HepG2 (cell line): ENCODE results near the gene TACO1. TPM values are rescaled to one million over a fixed set of nuclear protein-coding genes. Genes with fewer than 3 reads are reported as not detected.
A peak's percentile ranks its signal among the peaks of the same experiment; 100 is the strongest.

Source experiments
- CEBPB ChIP-seq: IDR thresholded peaks from 2 replicates; pipeline ENCODE4 v1.6.1; 2011; ENCODE audit warnings: low read depth, low read length, improper control_type of control experiment, borderline replicate concordance
- DMTF1 ChIP-seq: sonication (generic); formaldehyde crosslinking; IDR thresholded peaks from 2 replicates; pipeline ENCODE4 v1.4.0; 2020; ENCODE audit warnings: mild to moderate bottlenecking, missing genetic modification reagents
- HOXA9 ChIP-seq: sonication (generic); formaldehyde crosslinking; IDR thresholded peaks from 2 replicates; pipeline ENCODE4 v1.8.1; 2022; ENCODE audit warnings: missing genetic modification reagents, mild to moderate bottlenecking, moderate library complexity, borderline replicate concordance
- KLF12 ChIP-seq: sonication (generic); formaldehyde crosslinking; IDR thresholded peaks from 2 replicates; pipeline ENCODE4 v1.4.0; 2020; ENCODE audit warnings: missing genetic modification reagents, borderline replicate concordance
- PLSCR1 ChIP-seq: sonication (generic); formaldehyde crosslinking; IDR thresholded peaks from 2 replicates; pipeline ENCODE4 v1.5.0; 2020; ENCODE audit warnings: missing genetic modification reagents, mild to moderate bottlenecking, borderline replicate concordance
- PTBP1 ChIP-seq: fragments of 200-400 bp; formaldehyde crosslinking; IDR thresholded peaks from 2 replicates; pipeline ENCODE4 v1.6.1; 2018; ENCODE audit warnings: low read length, low read depth; ENCODE audit not compliant: poor library complexity, severe bottlenecking
- SKIL ChIP-seq: sonication (generic); formaldehyde crosslinking; IDR thresholded peaks from 2 replicates; pipeline ENCODE4 v1.8.0; 2022; ENCODE audit warnings: missing genetic modification reagents, mild to moderate bottlenecking, moderate library complexity, borderline replicate concordance
- TCF12 ChIP-seq, 2 experiments: fragments of 450-650 bp in 1 of 2; sonication (generic) in 1 of 2; formaldehyde crosslinking in 1 of 2; IDR thresholded peaks; 2 replicates each; pipeline versions ENCODE4 v1.6.1 to v1.8.0; 2017 to 2022; ENCODE audit warnings: antibody characterized with exemption in 1 of 2, mild to moderate bottlenecking in 1 of 2, missing genetic modification reagents in 1 of 2, moderate library complexity in 1 of 2
- TCF7L2 ChIP-seq: IDR thresholded peaks from 2 replicates; pipeline ENCODE4 v1.6.1; 2011; ENCODE audit warnings: mild to moderate bottlenecking, low read depth, low read length, moderate library complexity
- TOE1 ChIP-seq: sonication (generic); formaldehyde crosslinking; IDR thresholded peaks from 2 replicates; pipeline ENCODE4 v1.4.0; 2020; ENCODE audit warnings: mild to moderate bottlenecking, missing genetic modification reagents
- ZGPAT ChIP-seq: IDR thresholded peaks from 2 replicates; pipeline ENCODE4 v1.6.1; 2016; ENCODE audit warnings: mild to moderate bottlenecking
- ZNF20 ChIP-seq: sonication (generic); formaldehyde crosslinking; IDR thresholded peaks from 2 replicates; pipeline ENCODE4 v1.4.0; 2020; ENCODE audit warnings: mild to moderate bottlenecking, moderate library complexity, missing genetic modification reagents
- ZNF512 ChIP-seq: sonication (generic); formaldehyde crosslinking; IDR thresholded peaks from 2 replicates; pipeline ENCODE4 v1.4.0; 2020; ENCODE audit warnings: mild to moderate bottlenecking, missing genetic modification reagents
- ZNF562 ChIP-seq: sonication (generic); formaldehyde crosslinking; IDR thresholded peaks from 2 replicates; pipeline ENCODE4 v1.8.0; 2022; ENCODE audit warnings: missing genetic modification reagents, borderline replicate concordance
- ZNF563 ChIP-seq: sonication (generic); formaldehyde crosslinking; IDR thresholded peaks from 2 replicates; pipeline ENCODE4 v1.8.0; 2022; ENCODE audit warnings: mild to moderate bottlenecking, moderate library complexity, missing genetic modification reagents
- ZNF7 ChIP-seq: IDR thresholded peaks from 2 replicates; pipeline ENCODE4 v1.6.1; 2016; ENCODE audit warnings: missing biosample characterization, missing genetic modification reagents
- ZNF704 ChIP-seq: sonication (generic); formaldehyde crosslinking; IDR thresholded peaks from 2 replicates; pipeline ENCODE4 v1.8.1; 2023; ENCODE audit warnings: mild to moderate bottlenecking, inconsistent platforms, moderate library complexity, missing genetic modification reagents, borderline replicate concordance
- ZNF749 ChIP-seq: sonication (generic); formaldehyde crosslinking; IDR thresholded peaks from 2 replicates; pipeline ENCODE4 v1.8.0; 2022; ENCODE audit warnings: mild to moderate bottlenecking, missing genetic modification reagents, moderate library complexity, borderline replicate concordance
- ZNF775 ChIP-seq: sonication (generic); formaldehyde crosslinking; IDR thresholded peaks from 2 replicates; pipeline ENCODE4 v1.4.0; 2020; ENCODE audit warnings: missing genetic modification reagents, mild to moderate bottlenecking, moderate library complexity, borderline replicate concordance
- ZNF839 ChIP-seq: sonication (generic); formaldehyde crosslinking; IDR thresholded peaks from 2 replicates; pipeline ENCODE4 v1.4.0; 2020; ENCODE audit warnings: missing genetic modification reagents, mild to moderate bottlenecking, borderline replicate concordance
- polyA plus RNA-seq, 8 experiments: library from polyadenylated mRNA; depleted of rRNA in 3 of 8; stranded (reverse) in 7 of 8; unstranded in 1 of 8; fragments of >200 nt; fragmentation: Illumina TruSeq in 4 of 8; extraction: Trizol in 4 of 8; gene quantifications; 2 replicates each; pipeline versions ENCODE4 v1.2.1 to v1.2.3, GENCODE V29; 2011 to 2016; ENCODE audit warnings: low read depth in 4 of 8, missing spikeins in 1 of 8, mixed read lengths in 1 of 8; ENCODE audit not compliant: insufficient read depth in 1 of 8
- total RNA-seq, 5 experiments: library from RNA; depleted of rRNA; stranded (reverse); fragments of >200 nt; fragmentation: Illumina TruSeq; extraction: Trizol; gene quantifications; 2 replicates each; pipeline ENCODE4 v1.2.3, GENCODE V29; 2016; ENCODE audit warnings: low read depth in 1 of 5

Gene TACO1
- total and polyA plus RNA-seq, 2 of the 13 experiments (the other 11 are each of a cell fraction or from before 2014, with no cell fraction given) = 34.7 to 53.6 TPM

- TF ChIP-seq DMTF1 (CRISPR knock-in tag) (no peak), HOXA9 (CRISPR knock-in tag) (no peak), ZGPAT (CRISPR knock-in tag) (no peak), ZNF563 (peak; percentile 29; the same call in 1 of the 2 replicates), ZNF839 (CRISPR knock-in tag) (peak; percentile 73; the same call in 1 of the 2 replicates), ZNF704 (CRISPR knock-in tag) (no peak), ZNF7 (no peak), ZNF775 (CRISPR knock-in tag) (no peak), ZNF562 (no peak), ZNF749 (no peak), SKIL (CRISPR knock-in tag) (no peak), PLSCR1 (no peak), ZNF20 (no peak), KLF12 (CRISPR knock-in tag) (no peak), TCF12 (IDR thresholded peaks at IDR 0.05) (no peak), TCF12 (CRISPR knock-in tag; IDR thresholded peaks at IDR 0.05) (no peak), PTBP1 (no peak), ZNF512 (CRISPR knock-in tag) (peak; percentile 89), TOE1 (CRISPR knock-in tag) (no peak), CEBPB (no peak), TCF7L2 (no peak)
These were observed 21.1 kb upstream of the TACO1 start (continued) for GRCh38 chr17:63579633-63580032.
